Right lobe of liver (tissue), 4 donors: ENCODE results near the gene PCDHGB4.

Experiments used
- POLR2A ChIP-seq: fragments of 450-650 bp; IDR thresholded peaks from one replicate; pipeline ENCODE4 v1.6.1; 2017; ENCODE audit warnings: antibody characterized with exemption, mild to moderate bottlenecking
- TF ChIP-seq, protein P1 (sequence below), 4 donors: fragments of 200-600 bp in 3 of 4; fragments of 450-650 bp in 1 of 4; IDR thresholded peaks; one replicate each; pipeline versions ENCODE4 v1.5.1 to v1.8.0; 2016 to 2022; ENCODE audit warnings: antibody characterized with exemption in 4 of 4, mild to moderate bottlenecking in 2 of 4
- donor health status: DM: no; HTN: no; CAD: no.
- donor health status: DM: no; HTN: no; CAD: no.
- donor health status: DM: no; HTN: yes; CAD: no.

GRCh38 chr5:141437221-141437620 lies 49.7 kb downstream of the PCDHGB4 start:
- TF ChIP-seq, protein P1, sequence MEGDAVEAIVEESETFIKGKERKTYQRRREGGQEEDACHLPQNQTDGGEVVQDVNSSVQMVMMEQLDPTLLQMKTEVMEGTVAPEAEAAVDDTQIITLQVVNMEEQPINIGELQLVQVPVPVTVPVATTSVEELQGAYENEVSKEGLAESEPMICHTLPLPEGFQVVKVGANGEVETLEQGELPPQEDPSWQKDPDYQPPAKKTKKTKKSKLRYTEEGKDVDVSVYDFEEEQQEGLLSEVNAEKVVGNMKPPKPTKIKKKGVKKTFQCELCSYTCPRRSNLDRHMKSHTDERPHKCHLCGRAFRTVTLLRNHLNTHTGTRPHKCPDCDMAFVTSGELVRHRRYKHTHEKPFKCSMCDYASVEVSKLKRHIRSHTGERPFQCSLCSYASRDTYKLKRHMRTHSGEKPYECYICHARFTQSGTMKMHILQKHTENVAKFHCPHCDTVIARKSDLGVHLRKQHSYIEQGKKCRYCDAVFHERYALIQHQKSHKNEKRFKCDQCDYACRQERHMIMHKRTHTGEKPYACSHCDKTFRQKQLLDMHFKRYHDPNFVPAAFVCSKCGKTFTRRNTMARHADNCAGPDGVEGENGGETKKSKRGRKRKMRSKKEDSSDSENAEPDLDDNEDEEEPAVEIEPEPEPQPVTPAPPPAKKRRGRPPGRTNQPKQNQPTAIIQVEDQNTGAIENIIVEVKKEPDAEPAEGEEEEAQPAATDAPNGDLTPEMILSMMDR (IDR thresholded peaks at IDR 0.05): no peak
- TF ChIP-seq POLR2A: no peak
